ENCODE results near the gene PRRT4. TPM values are rescaled to one million over a fixed set of nuclear protein-coding genes. Genes with fewer than 3 reads are reported as not detected.

Gene PRRT4
- total RNA-seq, 6 experiments from 2014 or later = 0.11 to 0.32 (median 0.18) TPM; not detected in 2

DNA sequence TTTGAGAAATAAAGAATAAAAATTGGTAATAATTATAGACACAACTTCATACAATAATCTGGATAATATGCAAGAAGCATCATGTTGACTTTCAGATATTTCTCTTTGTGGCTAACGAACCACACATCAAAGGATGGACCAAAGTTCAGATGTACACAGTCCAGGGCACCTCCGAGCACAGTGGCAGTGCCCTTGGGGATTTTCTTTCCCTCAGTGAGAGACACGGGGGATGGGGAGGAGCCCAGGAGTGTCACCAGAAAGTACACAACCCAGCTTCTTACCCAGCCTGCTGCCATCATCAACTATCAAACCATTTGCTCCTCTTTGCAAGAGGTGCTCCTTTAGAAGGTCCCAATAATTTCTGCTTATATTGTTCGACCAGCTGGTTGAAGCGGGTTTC, 51.0 kb downstream of the PRRT4 start:
- H3K27me3 ChIP-seq = no peaks in the 10 kb centered on the region
- 42% methylated on average over 5 of the region's 5 CpGs for WGBS (ENCODE audit: insufficient coverage, low coverage, low lambda C conversion rate, missing lambda C conversion rate)
- H3K4me1 ChIP-seq = no peaks in the 10 kb centered on the region
- no peaks in the 10 kb centered on the region for H3K9me3 ChIP-seq
- peaks cover 0 to 74% (median 12%) of the 10 kb centered on the region in 4 donors for H3K36me3 ChIP-seq
- DNase-seq (no peak), ATAC-seq (peak; percentile 39 to 52 (median 46))
- intact Hi-C loops (cut with DNase I) = no loop called here
- H3K27ac ChIP-seq = no peak overlapping the region
- TF ChIP-seq POLR2A (IDR thresholded peaks at IDR 0.05) = no peak
- TF ChIP-seq, protein P1, sequence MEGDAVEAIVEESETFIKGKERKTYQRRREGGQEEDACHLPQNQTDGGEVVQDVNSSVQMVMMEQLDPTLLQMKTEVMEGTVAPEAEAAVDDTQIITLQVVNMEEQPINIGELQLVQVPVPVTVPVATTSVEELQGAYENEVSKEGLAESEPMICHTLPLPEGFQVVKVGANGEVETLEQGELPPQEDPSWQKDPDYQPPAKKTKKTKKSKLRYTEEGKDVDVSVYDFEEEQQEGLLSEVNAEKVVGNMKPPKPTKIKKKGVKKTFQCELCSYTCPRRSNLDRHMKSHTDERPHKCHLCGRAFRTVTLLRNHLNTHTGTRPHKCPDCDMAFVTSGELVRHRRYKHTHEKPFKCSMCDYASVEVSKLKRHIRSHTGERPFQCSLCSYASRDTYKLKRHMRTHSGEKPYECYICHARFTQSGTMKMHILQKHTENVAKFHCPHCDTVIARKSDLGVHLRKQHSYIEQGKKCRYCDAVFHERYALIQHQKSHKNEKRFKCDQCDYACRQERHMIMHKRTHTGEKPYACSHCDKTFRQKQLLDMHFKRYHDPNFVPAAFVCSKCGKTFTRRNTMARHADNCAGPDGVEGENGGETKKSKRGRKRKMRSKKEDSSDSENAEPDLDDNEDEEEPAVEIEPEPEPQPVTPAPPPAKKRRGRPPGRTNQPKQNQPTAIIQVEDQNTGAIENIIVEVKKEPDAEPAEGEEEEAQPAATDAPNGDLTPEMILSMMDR (IDR thresholded peaks at IDR 0.05) = no peak
- no peak overlapping the region for H3K4me3 ChIP-seq

DNA sequence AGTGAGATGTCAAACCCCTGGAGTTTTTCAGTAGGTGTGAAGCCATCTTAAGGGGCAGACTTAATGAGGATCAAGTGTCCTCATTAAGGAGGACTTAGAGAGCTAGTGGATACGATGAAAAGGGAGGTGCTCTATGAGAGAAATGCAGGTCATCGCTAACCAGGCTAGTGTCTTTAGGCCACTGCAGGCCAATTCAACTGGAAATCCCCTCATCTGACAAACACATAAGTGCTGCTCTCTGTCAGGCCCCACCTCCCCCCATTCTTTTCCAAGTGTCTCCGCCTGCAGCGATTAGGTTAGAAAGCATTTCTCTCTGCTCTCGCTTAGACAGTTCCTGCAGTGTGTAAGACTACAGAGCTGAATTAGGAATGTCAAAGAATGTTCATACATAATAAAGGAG, 51.5 kb downstream of the PRRT4 start:
- H3K4me1 ChIP-seq = no peaks in the 10 kb centered on the region
- no peak overlapping the region for H3K4me3 ChIP-seq

DNA sequence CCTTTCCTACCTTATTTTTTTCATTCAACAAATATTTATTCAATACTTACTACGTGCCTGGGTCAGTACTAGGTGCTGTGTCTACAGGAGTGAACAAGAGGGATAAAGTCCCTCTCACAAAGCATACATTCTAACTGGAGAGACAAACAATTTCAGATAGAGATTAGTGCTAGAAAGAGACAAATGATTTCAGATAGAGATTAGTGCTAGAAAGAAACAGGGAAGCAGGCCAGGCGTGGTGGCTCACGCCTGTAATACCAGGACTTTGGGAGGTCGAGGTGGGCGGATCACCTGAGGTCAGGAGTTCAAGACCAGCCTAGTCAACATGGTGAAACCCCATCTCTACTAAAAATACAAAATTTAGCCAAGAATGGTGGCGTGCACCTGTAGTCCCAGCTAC, 52.4 kb downstream of the PRRT4 start:
- Histone ChIP-seq H3K27ac (no peak overlapping the region), H3K36me3 (peaks cover 0 to 60% (median 6%) of the 10 kb centered on the region in 4 donors), H3K4me1 (no peaks in the 10 kb centered on the region), H3K4me3 (no peak overlapping the region), H3K27me3 (no peaks in the 10 kb centered on the region), H3K9me3 (no peaks in the 10 kb centered on the region)
- TF ChIP-seq, protein P1 (IDR thresholded peaks at IDR 0.05) = no peak
- no peak for TF ChIP-seq POLR2A (IDR thresholded peaks at IDR 0.05)
- 79% methylated on average over 6 of the region's 6 CpGs for WGBS (ENCODE audit: insufficient coverage, low coverage, low lambda C conversion rate, missing lambda C conversion rate)
- no peak for DNase-seq
- intact Hi-C loops (cut with DNase I) = no loop called here
- ATAC-seq = no peak

More for the DNA sequence above, 51.5 kb downstream of the PRRT4 start:
- ATAC-seq (no peak), DNase-seq (no peak)
- Histone ChIP-seq H3K9me3 (no peaks in the 10 kb centered on the region), H3K36me3 (peaks cover 0 to 69% (median 10%) of the 10 kb centered on the region in 4 donors), H3K27ac (no peak overlapping the region), H3K27me3 (no peaks in the 10 kb centered on the region)
- TF ChIP-seq POLR2A (IDR thresholded peaks at IDR 0.05) = no peak
- TF ChIP-seq, protein P1 (IDR thresholded peaks at IDR 0.05) = no peak
- intact Hi-C loops (cut with DNase I) = no loop called here
- 82% methylated on average over 4 of the region's 5 CpGs for WGBS (ENCODE audit: insufficient coverage, low coverage, low lambda C conversion rate, missing lambda C conversion rate)

GRCh38 chr7:128307061-128307460, 54.4 kb downstream of the PRRT4 start:
- intact Hi-C loops (cut with DNase I) = no loop called here
- Histone ChIP-seq H3K36me3 (peaks cover 0 to 51% (median 3%) of the 10 kb centered on the region in 4 donors), H3K27me3 (no peaks in the 10 kb centered on the region), H3K27ac (no peak overlapping the region), H3K9me3 (no peaks in the 10 kb centered on the region), H3K4me3 (no peak overlapping the region), H3K4me1 (no peaks in the 10 kb centered on the region)
- TF ChIP-seq, protein P1 (IDR thresholded peaks at IDR 0.05) = no peak
- no peak for TF ChIP-seq POLR2A (IDR thresholded peaks at IDR 0.05)
- 93% methylated on average over 2 of the region's 2 CpGs for WGBS (ENCODE audit: insufficient coverage, low coverage, low lambda C conversion rate, missing lambda C conversion rate)
- no peak for DNase-seq
- peak in 1 of 4 donors; percentile 13 for ATAC-seq

DNA sequence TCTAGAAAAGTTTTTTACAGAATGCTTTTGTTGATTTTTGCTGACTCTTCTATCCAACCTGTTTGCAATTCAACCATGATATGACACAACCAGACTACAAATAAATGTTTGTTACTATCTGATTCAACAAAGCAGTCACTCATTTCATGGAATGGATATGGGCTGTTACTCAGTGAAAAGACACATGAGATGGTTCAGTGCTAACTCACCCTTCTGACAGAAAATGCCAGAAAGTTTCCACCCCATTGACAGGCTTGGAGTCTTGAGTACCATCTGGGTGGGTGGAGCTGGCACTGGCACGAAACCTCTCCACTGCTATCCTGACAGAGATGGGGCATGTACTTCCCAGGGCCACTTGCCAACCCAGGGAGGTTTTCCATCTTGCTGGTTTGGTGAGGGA, 57.3 kb downstream of the PRRT4 start:
- DNase-seq (no peak), ATAC-seq (no peak)
- H3K4me1 ChIP-seq = no peaks in the 10 kb centered on the region
- no peak for TF ChIP-seq POLR2A (IDR thresholded peaks at IDR 0.05)
- TF ChIP-seq, protein P1 (IDR thresholded peaks at IDR 0.05) = no peak
- H3K4me3 ChIP-seq = no peak overlapping the region
- no CpG with 5 or more reads among the region's 1 CpG for WGBS (ENCODE audit: insufficient coverage, low coverage, low lambda C conversion rate, missing lambda C conversion rate)
- no peaks in the 10 kb centered on the region for H3K9me3 ChIP-seq
- intact Hi-C loops (cut with DNase I) = no loop called here
- H3K27ac ChIP-seq = no peak overlapping the region
- no peaks in the 10 kb centered on the region for H3K27me3 ChIP-seq
- peaks cover 0 to 33% (median 2%) of the 10 kb centered on the region in 4 donors for H3K36me3 ChIP-seq

Data from right lobe of liver (tissue), 6 donors.